Mononuclear cell (primary cell): ENCODE measurements around the gene ZNF526. TPM values are rescaled to one million over a fixed set of nuclear protein-coding genes. Genes with fewer than 3 reads are reported as not detected.

Experiments used
- H3K27me3 ChIP-seq: 2 replicates; pipeline ENCODE4 v1.6.0; 2011; ENCODE audit warnings: low read length, control low read depth; ENCODE audit not compliant: insufficient read depth
- H3K4me1 ChIP-seq: 2 replicates; pipeline ENCODE4 v1.5.1; 2011; ENCODE audit warnings: mild to moderate bottlenecking, low read length, control low read depth; ENCODE audit not compliant: insufficient read depth
- H3K4me3 ChIP-seq: 2 replicates; pipeline ENCODE4 v1.5.1; 2011; ENCODE audit warnings: mild to moderate bottlenecking, low read length, moderate library complexity
- H3K9me3 ChIP-seq: 2 replicates; pipeline ENCODE4 v1.5.1; 2011; ENCODE audit warnings: low read depth, mild to moderate bottlenecking, control low read depth, low read length
- total RNA-seq: library from RNA; depleted of rRNA; stranded (reverse); fragments of >200 nt; gene quantifications from one replicate; pipeline ENCODE4 v1.2.3, GENCODE V29; 2012

ZNF526 gene
- total RNA-seq, 1 donor: 5.2 TPM

DNA sequence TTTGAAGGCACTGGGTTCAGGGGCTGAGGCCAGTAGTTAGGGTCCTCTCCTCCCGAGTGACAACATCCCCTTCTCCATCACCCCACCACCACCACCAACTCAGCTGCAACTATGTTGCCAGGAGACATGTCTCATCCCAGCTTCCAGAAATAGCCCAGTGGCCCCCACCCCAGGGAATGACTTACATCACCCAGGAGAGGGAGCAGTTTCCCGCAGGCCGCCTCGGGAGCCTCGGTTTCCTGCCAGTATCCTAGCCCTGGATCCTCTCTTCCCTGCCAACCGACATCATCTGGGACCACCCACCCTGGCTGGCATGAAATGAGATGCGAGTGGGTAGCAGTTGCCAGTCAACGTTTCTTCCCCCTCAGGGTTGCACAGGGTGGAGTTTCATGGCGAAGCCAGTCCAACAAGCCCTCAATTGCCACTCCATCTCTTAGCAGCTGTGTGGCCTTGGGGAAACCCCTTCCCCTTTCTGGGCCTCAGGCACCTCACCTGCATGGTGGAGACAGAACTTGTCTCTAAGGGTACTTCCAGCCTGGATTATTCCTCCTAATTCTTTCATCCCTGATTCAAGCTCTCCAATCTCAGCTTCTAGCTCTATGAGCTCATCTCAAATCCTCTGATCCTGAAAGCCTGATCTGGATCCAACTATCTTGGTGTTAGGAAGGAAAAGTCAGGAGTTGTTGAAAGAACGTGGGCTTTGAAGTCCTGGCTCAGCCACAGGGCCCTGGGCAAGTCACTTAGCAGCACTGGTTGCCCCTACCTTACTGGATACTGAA lies 26.2 kb downstream of the ZNF526 start:
- H3K4me3 ChIP-seq: no peak overlapping the region
- no peaks in the 10 kb centered on the region for H3K27me3 ChIP-seq
- no peaks in the 10 kb centered on the region for H3K9me3 ChIP-seq
- peaks cover 35% of the 10 kb centered on the region for H3K4me1 ChIP-seq

DNA sequence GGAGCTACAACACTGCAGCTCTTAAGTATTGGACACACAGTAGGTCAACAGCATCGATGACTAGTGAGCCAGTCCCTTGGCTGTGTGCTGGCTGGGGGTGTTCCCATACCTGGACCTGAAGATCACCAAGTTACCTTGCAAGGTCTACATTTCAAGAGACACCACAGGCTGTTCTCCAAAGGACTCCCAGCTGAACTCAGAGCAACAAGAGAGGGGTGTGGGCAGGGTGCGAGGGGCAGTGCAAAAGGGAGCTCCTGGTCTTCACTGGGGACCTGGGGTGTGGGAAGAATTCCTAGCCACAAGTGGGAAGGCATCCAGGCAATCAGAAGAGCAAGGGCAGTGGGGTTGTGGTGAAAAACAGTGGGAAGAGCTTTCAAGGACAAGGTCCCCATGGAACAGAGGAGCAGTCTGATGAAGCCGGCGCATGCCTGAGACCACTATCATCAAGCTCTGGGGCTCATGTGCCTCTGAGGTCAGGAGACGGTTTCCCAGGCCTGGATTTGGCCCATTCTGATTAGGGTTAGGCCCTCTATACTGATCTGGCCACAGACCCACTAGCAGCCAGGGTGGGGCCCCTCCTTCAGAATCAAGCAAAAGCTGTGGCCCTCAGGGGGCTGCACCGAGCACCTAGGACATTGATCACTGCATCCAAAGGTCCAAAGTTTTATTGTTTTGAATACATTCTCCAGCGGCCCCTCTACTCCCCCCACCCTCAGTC lies 27.0 kb downstream of the ZNF526 start:
- H3K4me1 ChIP-seq: peaks cover 36% of the 10 kb centered on the region
- no peaks in the 10 kb centered on the region for H3K27me3 ChIP-seq
- H3K9me3 ChIP-seq: no peaks in the 10 kb centered on the region
- no peak overlapping the region for H3K4me3 ChIP-seq

DNA sequence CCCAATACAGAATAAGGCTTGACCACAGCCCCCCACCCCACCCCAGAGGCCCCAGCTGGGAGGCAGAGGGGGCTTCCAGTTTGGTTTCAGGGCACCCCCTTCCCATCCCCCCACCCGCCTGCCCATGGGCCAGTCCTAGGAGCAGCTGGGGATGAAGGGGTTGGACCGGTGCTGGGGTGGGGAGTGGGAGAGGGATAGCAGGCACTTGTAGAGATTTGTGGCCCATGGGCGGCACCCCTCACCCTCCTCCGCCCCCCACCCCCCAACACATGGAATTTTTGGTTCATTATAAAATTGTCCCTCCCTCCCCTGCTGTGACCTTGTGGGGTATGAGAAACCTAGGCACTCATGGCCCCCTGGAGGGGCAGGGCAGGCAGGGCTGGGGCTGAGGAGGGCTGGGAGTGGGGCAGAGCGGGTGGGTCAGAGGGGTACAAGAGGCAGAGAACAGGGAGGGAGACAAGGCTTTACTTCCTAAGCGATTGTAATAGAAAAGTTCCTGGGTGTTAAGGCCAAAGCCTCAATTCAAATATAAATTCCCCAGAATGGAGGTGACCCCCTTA lies 27.6 kb downstream of the ZNF526 start:
- H3K4me1 ChIP-seq: peaks cover 42% of the 10 kb centered on the region
- no peak overlapping the region for H3K4me3 ChIP-seq
- H3K27me3 ChIP-seq: no peaks in the 10 kb centered on the region
- H3K9me3 ChIP-seq: no peaks in the 10 kb centered on the region

DNA sequence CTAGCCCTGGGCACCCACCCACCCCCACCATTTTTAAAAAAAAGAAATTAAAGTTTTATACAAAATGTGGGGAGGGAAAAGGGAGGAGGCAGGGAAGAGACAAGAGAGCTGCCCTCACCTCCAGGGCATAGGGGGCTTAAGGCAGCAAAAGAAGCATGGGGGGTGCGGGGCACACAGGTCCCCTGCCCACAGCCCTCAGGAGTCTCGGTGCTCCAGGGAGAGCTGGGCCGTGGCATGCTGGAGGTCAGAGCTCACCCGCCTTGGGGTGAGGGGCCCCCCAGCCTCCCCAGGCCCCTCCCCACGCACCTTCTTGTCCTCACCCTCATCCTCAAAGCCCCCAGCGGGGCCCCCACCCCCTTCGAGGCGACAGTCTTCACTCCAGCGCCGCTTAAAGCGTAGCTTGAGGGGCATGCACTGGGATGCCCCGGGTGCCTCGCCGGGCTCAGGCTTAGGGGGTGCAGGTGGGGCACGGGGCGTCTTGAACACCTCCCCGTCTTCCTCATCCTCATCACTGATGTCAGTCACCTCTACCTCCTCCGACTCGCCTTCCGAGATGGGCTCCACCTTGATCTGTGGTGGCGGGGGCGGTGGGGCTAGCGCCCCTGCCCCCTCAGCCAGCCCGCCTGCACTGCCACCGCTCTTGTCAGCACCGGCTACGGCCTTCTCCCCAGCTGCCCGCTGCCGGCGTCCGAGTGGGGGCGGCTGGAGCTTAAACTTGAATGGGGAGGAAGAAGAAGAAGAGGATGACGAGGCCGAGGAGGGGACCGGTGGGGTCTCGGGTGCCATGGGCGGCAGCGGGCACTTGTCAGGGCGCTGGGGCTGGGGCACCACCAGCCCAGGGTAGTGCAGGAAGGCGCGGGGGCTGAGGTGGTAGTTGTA lies 28.4 kb downstream of the ZNF526 start:
- Histone ChIP-seq H3K27me3 (no peaks in the 10 kb centered on the region), H3K4me1 (peaks cover 44% of the 10 kb centered on the region), H3K4me3 (no peak overlapping the region), H3K9me3 (no peaks in the 10 kb centered on the region)

DNA sequence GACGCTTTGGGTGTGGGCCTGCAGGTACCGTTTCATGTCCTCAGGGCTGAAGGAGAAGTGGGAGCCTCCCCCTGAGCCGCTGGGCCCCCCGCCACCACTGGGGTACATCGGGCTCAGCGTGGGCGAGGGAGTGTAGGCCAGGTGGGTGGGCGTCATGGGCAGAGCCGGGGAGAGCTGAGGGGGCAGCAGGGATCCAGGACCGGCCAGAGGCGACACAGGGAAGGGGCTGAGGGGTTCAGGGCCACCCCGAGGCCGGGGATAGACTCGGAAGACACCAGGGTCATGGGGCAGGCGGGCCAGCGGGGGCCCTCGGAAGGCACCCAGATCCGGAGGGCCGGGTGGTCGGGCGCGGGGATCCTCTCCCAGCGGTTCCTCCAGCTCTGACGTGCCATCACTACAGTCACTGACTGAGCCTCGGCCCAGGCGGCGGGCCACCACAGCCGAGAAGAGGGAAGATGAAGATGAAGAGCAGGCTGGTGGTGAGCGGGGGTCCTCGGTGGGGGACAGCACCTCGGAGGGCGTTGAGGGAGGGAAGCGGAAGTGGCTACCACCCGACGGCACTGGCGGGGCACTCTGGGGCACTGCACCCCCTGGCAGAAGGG lies 29.1 kb downstream of the ZNF526 start:
- Histone ChIP-seq H3K4me3 (no peak overlapping the region), H3K9me3 (no peaks in the 10 kb centered on the region), H3K4me1 (peaks cover 36% of the 10 kb centered on the region), H3K27me3 (no peaks in the 10 kb centered on the region)

- H3K27me3 ChIP-seq: no peaks in the 10 kb centered on the region
- H3K9me3 ChIP-seq: no peaks in the 10 kb centered on the region
- H3K4me1 ChIP-seq: peaks cover 35% of the 10 kb centered on the region
- no peak overlapping the region for H3K4me3 ChIP-seq
These were observed 29.7 kb downstream of the ZNF526 start for GRCh38 chr19:42249769-42250168.

DNA sequence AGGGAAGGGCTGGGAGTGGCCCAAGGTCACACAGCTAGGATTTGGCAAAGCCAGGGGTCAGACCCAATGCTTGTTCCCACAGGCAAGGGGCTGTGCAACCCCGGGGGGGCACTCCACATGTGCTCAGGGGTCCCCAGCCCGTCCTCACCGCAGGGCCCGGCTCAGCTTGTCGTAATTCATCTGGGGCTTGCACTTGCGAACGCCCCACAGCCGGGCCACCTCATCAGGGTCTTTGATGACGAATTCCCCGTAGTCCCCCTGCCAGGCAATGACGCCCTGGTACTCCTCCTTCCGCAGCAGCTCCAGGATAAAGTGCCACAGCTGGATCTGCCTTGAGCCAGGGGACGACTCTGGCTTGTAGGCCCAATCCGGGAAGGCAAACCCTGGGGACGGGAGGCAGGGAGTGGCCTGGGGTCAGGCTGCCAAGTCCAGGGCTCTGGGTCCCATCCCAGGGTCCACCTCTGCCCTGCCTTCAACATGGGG lies 30.1 kb downstream of the ZNF526 start:
- Histone ChIP-seq H3K4me3 (no peak overlapping the region), H3K4me1 (peaks cover 31% of the 10 kb centered on the region), H3K27me3 (no peaks in the 10 kb centered on the region), H3K9me3 (no peaks in the 10 kb centered on the region)

GRCh38 chr19:42250666-42251531 lies 30.8 kb downstream of the ZNF526 start:
- no peak overlapping the region for H3K4me3 ChIP-seq
- no peaks in the 10 kb centered on the region for H3K9me3 ChIP-seq
- H3K4me1 ChIP-seq: peaks cover 35% of the 10 kb centered on the region
- no peaks in the 10 kb centered on the region for H3K27me3 ChIP-seq

- peaks cover 39% of the 10 kb centered on the region for H3K4me1 ChIP-seq
- no peaks in the 10 kb centered on the region for H3K9me3 ChIP-seq
- no peak overlapping the region for H3K4me3 ChIP-seq
- H3K27me3 ChIP-seq: no peaks in the 10 kb centered on the region
These were observed 31.7 kb downstream of the ZNF526 start for GRCh38 chr19:42251572-42252358.

- Histone ChIP-seq H3K9me3 (no peaks in the 10 kb centered on the region), H3K27me3 (no peaks in the 10 kb centered on the region), H3K4me3 (peak overlapping the region; percentile 49), H3K4me1 (peaks cover 39% of the 10 kb centered on the region)
These were observed 32.5 kb downstream of the ZNF526 start for GRCh38 chr19:42252365-42253244.

DNA sequence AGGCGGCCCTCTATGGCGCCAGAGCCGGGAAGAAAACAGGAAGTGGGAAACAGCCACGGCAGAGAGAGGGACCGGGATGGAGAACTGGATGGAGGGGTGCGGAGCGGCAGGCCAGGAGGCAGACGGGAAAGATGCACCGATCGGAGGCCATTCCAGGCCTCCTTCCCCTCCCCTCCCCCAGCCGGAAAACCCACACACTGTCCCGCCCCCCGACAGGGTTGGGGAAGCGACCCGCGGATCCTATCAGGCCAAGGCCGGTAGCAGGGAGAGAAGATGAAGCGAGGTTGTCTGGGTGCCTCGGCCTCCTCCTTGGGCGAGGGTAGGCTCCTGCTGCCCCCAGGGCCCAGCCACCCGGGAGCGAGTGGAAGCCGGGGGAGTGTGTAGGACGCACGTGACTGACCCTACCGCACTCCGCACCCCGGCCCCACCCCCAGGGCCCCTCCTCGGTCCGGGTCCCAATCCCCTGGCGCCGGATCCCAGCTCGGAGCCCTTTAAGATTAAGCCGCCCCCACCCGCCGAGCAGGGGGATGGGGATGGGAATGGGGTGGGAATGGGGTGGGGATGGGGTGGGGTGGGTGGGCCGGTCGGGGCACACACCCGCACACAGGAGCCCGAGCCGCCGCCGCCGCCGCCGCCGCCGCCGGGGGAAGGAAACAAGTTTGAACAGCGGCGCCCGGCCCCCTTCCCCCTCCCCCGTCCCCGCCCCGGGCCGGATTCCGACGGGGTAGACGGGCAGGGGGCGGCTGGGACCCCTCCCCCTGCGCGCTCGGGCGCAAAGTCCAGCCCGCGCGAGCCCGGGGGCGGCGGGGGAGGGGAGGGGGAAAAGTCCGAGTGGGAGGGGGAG lies 33.4 kb downstream of the ZNF526 start:
- Histone ChIP-seq H3K27me3 (no peaks in the 10 kb centered on the region), H3K4me3 (peak overlapping the region; percentile 97), H3K9me3 (no peaks in the 10 kb centered on the region), H3K4me1 (peaks cover 39% of the 10 kb centered on the region)
